Activated CD4-positive, alpha-beta T cell treated with anti-CD3 and anti-CD28 coated beads for 24 hours (primary cell): ENCODE data around the gene ERBB4.

Source experiments
- DNase-seq, 2 donors: peaks; one replicate each; pipeline ENCODE4 v3.0.0-alpha.2; 2020; ENCODE audit warnings: low read depth in 2 of 2

ERBB4 gene

DNA sequence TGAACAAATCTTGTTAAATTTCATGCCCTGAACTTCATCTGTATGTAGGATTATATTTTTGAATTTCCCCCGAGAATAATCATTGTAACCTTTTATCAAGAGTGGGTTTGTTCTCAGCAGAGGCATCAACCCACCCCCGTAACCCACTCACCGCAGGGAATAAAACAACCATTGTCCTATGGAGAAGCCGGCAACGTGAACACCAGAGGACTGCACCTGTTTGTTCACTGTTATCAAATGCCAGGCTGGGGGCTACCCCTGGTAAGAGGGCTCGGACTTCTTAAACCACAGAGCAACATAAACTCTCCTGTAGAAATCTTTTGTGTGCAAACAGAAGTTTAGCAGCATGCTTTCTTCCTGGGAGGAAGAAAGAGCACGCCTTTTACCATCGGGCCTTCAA, 610.4 kb downstream of the ERBB4 start:
- DNase-seq: no peak

GRCh38 chr2:211923019-211923418, 615.6 kb downstream of the ERBB4 start:
- DNase-seq: no peak

DNA sequence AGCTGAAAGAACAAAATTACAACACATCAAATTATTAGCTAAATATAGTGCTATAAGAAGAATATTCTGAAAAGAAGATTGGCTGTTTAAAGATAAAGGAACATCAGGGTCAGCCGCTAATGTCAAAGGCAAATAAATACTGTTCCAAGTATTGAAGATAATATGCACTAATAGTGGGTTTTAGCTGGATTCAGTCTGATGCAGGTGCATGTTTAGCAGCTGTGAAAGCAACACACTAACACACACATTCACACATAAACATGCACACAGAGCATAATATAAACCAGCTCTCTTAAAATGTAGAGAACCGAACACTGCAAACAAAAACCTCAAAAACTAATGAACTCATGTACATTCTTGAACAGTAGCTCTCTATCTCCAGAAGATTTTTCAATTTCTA, 634.6 kb downstream of the ERBB4 start:
- DNase-seq: no peak

- no peak for DNase-seq
Observed at GRCh38 chr2:211901226-211901846, 637.3 kb downstream of the ERBB4 start.

DNA sequence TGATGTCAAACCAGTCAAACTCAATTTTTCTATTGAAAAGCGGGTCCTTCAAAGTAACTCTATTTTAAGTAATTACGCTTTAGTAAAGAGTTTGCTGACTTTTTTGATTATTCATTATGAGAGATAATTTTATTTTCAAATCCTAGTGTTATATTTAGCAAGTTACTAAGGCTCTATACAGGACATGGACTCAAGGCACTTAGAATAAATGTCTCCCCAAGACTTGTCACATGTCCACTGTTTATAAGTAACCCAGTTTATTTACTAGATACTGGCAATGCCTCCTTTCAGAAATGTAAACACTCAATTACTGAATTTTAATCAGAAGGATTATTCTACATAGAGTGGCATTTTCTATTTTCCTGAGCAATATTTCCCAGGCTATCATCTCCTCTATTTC, 638.1 kb downstream of the ERBB4 start:
- no peak for DNase-seq

- no peak for DNase-seq
Observed at GRCh38 chr2:211900000-211900399, 638.6 kb downstream of the ERBB4 start.

DNA sequence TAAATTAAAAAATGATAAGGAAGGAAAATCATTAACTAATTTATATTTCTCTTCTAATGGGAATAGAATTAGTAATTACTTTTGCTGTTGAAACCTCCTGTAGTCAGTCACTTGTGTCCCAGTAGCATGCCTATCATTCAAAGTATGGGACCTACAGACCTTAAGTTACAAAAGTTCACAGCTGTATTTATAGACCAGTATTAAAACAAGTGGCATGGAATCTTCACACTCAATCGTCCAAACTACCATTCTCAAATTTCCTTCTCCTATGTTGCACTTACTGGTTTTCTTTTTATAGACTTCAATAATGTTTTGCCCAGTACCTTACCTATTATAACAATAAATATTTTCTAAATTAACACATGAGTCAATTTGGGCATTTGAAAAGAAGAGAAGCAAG, 639.9 kb downstream of the ERBB4 start:
- no peak for DNase-seq

- DNase-seq: no peak
Observed at GRCh38 chr2:211881449-211881848, 657.2 kb downstream of the ERBB4 start.

DNA sequence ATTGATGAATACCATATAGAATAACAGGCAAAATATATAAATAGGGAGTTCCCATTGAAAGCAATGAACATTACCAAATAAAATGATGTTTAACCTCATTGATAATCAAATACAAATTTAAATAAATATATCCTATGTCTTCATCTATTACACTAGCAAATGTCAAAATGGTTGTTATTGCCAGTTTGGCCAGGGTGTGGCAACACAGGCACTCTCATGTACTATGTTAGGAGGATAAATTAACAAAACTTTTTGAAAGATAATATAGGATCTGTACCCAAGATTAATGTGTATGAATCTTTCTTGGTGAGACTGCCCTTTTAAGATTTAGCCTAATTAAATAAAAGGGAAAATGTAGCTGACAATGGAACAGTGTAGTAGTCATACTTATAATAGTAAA, 659.3 kb downstream of the ERBB4 start:
- DNase-seq: no peak

DNA sequence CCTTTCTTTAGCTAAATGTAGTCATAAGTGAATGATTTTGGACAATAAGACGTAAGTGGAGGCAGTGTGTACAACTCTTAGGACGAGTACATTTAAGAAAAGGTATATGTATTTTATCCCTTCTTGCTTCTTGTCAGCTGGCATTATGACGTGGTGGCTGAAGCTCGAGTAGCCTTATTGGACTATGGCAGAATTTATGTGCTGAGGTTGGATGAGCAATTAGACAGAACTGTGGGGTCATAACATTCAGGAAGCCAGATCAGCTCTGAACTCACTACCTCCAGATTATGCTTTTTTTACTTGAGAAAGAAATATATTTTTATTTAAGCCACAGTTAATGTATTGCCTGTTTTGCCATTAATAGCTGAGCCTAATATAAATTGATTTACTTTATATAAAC, 661.5 kb downstream of the ERBB4 start:
- no peak for DNase-seq

GRCh38 chr2:211875488-211875887, 663.1 kb downstream of the ERBB4 start:
- no peak for DNase-seq

- DNase-seq: no peak
Observed at GRCh38 chr2:211868996-211869533, 669.5 kb downstream of the ERBB4 start.

GRCh38 chr2:211867845-211868451, 670.7 kb downstream of the ERBB4 start:
- no peak for DNase-seq

GRCh38 chr2:211864328-211864727, 674.3 kb downstream of the ERBB4 start:
- no peak for DNase-seq

DNA sequence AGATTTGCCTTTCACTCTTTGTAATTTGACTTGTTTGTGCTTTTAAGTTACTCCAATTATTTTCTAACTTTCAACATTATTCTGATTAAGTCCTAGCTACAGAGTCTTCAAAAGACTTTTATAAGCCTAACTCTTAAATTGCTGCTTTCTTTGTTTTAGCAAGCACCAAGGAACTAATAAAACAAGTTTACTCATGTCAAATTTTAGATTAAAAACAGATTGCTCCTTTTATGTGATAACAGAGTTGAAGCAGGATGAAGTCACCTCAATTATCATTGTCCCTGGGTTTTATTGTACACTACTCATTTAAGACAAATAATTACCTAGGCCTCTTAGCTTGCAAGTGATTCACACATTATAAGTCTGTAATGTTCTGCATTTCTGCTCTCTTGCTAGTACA, 678.4 kb downstream of the ERBB4 start:
- no peak for DNase-seq

DNA sequence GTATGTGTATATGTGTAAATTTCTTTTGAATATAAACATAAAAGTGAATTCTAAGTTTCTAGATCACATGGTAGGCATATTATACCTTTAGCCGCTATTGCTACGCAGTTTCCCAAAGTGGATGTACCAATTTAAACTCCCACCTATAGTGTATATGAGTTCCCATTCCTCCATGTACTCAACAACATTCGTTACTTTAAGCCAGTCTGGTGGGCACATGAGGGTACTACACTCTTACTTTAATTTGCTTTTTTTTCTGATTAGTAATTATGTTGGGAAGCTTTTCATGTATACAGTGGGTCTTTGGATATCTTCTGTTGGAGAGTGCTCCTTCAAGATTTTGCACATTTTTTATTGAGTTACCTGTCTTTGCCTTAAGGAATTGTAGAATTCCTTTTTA, 683.8 kb downstream of the ERBB4 start:
- no peak for DNase-seq

- no peak for DNase-seq
Observed at GRCh38 chr2:211846714-211847113, 691.9 kb downstream of the ERBB4 start.

DNA sequence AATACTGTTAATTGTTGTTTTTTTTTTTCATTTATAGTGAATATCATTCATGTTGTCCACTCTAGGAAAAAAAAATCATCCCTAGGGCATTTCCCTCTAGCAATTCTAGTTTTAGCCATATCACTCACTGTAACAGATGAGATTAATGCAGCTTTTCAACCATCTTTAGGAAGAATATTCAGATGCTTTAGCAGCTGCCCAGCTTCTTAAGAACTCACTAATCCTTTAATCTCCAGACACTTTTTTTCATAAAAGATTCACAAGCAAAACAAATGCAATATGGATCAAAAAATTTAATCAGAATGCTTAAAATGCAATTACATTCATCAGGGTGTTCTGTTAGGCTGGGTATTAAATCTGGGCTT, 692.6 kb downstream of the ERBB4 start:
- DNase-seq: no peak

DNA sequence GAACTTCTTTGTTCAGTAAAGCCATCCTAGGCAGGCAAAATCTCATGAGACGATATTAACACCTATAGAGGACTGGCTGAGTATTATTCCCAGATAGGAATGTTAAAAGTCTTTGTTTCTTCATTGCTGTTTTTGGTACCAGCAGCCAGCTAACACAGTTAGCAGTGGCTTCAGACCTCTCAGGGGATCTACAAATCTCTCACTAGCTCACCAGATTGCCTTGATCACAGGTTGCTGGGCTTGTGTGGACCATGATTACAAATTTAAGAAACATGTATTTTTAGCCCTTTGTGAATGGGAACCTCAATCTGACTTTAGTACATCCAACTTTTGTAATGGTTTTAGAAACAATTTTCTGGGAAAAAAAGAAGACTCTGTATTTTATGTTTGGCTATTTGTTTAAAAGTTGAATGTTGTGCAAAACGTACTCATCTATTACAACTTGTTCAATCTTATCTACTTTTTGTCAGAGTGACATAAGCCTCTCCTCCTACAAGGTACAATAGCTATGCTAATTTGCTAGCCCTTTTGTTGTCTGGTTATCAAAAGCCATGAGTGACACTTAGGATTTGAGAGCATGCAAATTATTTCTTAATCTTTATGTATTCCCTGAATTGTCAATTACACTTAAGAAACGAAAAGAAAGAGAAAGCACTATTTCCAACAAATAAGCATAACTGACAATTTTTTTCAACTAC, 693.1 kb downstream of the ERBB4 start:
- no peak for DNase-seq

- no peak for DNase-seq
Observed at GRCh38 chr2:211837706-211838105, 700.9 kb downstream of the ERBB4 start.

DNA sequence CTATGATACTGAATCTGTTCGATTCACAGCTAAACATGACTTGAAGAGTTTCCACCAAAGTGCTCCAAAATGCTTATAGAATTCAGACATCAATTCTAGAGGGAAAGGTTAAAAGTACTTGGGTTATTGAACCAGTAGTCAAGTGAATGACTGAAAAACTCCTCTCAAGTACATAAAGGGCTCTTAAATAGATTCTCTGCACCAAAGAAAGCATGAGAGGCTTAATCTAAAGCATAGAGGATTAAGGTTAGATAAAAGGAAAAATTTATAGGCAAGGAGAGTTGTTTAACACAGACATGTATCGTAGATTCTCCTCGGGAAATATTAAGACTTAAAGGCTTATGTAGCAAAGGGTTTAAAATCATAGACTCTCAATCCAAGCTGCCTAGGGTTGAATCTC, 701.4 kb downstream of the ERBB4 start:
- DNase-seq: no peak

GRCh38 chr2:211836409-211836808, 702.2 kb downstream of the ERBB4 start:
- DNase-seq: no peak

DNA sequence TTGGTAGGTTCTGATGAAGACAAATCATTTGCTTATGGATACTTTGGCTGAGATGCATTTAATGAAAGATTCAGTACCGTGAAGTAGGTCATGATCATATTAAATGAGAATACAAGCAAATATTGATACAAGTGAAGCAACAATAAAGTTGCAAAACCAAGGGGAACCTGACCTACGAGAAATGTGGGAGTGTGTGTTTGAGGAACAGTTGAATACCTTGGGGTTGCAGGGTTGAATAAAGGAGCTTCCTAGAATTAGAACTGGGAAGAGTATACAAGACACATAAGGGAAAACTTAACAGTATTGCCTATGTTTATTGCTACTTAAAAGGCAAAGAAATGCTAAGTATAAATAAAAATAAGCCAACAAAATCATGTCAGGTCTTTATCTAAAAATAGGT, 702.9 kb downstream of the ERBB4 start:
- no peak for DNase-seq
